Hematopoietic multipotent progenitor cell treated with erythropoietin and hydrocortisone succinate and interleukin-3 and kit ligand, for 17 days (in vitro differentiated cells): ENCODE measurements around the gene CLHC1.
"Not testable (repeated sequence)": the region's sequence is repeated elsewhere in the genome, so short reads cannot be mapped to it uniquely, and the experiment has no call there.

Experiments used
- DNase-seq: peaks from one replicate; pipeline ENCODE4 v3.0.0-alpha.2; 2015; ENCODE audit warnings: low spot score

The CLHC1 gene

DNA sequence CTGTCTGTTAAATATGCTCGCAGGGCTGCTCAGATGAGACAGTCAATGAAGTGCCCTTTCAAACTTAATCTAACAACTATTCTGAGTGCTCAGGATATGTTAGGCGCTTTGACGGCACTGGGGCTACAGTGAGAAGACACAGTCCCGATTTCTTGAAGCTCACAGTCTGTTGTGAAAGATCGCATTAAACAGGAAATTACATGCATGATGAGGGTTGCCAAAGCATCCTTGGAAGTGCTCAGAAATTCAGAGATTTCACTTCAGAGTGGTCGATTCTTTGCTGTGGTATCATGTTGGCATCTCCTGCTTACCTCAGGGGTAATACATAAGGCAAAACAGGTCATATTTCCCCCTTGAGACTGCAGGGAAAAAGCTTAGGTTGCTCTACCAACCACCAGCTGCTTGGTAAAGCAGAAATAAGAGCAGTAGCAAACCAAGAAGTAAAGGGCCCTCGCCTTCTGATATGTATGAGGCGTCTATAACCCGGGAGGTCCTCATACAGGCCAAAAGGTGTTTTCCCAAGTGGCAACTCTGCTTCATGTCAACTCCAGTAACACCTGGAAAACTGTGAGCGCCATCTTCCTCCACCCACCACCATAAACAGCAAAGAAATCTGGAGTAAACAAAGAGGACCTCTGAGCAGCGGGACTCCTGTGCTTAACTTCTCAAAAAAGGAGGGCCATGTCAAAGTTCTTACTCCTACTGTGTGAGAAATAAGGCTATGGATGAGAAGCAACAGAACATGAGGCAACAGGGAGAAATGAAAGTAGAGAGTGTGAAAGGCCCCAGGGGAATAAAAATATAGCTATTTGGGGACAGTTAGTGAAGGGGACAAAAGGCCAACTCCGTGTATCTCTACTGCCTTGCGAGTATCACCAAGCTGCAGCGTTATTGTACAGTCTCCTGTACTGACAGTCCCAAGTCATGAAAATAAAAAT lies 79.3 kb downstream of the CLHC1 start:
- DNase-seq, result no peak

GRCh38 chr2:55151733-55152433 lies 80.2 kb downstream of the CLHC1 start:
- no peak for DNase-seq

GRCh38 chr2:55150834-55151233 lies 81.3 kb downstream of the CLHC1 start:
- DNase-seq, result no peak

- no peak for DNase-seq
Measured at GRCh38 chr2:55148269-55148668, 83.8 kb downstream of the CLHC1 start.

DNA sequence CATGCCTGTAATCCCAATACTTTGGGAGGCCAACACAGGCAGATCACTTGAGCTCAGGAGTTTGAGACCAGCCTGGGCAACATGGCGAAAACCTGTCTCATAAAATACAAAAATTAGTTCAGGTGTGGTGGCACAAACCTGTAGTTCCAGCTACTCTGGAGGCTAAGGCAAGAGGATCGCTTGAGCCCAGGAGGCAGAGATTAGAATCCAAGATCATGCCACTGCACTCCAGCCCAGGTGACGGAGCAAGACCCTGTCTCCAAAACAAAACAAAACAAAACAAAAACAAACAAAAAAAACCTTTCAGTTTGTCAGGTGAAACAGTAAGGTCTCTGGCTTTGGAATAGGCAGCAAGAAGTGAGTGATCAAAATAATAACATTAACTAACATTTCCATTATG lies 84.6 kb downstream of the CLHC1 start:
- no peak for DNase-seq

DNA sequence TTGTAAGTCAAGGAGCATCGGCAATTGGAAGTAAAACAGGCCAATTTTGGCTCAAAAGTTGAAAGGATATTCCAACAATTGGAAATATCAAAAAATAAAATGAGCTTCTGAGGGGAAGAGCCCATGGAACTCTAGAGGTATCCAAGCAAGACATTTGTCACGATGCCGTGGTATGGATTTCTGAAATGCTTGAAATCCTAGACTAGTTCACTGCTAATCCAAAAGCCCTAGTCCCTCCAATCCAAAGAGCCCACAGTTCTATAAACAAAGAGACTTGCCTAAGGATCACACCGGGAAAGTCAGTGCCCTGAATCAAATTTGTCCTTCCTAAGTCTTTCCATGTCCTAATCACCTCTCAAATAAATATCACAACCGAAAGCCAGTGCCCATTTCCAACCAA lies 85.1 kb downstream of the CLHC1 start:
- DNase-seq, result no peak

DNA sequence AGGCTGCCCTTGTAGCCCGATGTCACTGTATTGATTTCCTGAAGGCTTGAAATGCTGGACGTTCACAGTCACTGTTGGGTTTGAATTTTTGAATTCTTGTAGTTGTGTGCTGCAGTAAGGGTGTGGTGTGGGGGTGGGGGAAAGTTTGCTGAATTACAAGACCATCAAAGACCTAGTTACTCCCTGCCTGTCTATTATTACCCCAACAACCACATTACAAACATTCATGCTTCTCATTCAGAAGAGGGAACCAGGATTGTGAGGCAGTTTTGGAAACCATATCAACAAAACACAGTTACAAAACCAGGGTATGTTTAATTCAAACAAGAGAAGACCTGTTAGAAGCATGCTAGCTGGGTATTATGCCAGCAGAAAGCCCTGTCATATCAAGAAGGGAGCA lies 85.8 kb downstream of the CLHC1 start:
- DNase-seq, result no peak

DNA sequence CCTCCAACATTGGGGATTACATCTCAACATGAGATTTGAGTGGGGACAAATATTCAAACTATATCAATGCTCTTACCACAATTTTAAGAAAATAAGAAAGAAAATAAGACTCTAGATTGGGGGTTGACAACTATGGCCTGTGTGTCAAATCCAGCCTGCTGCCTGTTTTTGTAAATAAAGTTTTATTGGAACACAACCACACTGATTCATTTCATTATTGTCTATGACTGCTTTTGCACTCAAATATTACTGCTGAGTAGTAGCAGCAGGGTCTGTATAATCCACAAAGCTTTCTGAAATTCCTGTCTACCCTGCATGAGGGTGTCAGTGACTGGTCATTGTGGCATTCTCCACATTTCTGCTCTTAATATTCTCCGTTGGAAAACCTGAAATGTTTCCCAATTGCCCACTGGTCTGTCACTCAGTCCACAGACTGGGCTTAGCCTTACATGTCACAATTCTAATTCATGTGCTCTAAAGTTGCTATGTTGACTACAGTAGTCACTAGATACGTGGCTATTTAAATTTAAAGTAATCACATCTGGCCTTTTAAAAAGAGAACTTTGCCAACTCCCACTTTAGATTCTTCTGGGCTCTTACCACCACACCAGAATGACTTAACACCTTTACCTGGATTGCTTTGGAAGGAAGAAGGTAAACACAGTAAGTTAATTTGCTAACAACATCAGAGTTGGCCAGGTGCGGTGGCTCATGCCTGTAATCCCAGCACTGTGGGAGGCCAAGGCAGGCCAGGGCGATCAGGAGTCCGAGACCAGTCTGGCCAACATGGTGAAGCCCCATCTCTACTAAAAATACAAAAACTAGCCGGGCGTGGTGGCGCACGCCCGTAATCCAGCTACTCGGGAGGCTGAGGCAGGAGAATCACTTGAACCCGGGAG lies 86.9 kb downstream of the CLHC1 start:
- DNase-seq, result no peak

DNA sequence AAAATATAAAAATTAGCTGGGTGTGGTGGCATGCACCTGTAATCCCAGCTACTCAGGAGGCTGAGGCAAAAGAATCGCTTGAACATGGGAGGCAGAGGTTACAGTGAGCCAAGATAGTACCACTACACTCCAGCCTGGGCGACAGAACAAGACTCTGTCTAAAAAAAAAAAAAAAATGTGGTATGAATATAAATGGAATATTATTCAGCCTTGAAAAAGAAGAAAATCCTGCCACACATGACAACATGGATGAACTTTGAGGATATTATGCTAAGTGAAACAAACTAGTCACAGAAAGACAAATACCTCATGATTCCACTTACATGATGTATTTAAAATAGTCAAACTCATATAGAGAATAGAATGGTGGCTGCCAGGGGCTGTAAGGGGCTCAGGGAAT lies 88.4 kb downstream of the CLHC1 start:
- not testable (repeated sequence) for DNase-seq

- DNase-seq, result no peak
Measured at GRCh38 chr2:55142518-55142917, 89.6 kb downstream of the CLHC1 start.

- no peak for DNase-seq
Measured at GRCh38 chr2:55141572-55142413, 90.3 kb downstream of the CLHC1 start.

GRCh38 chr2:55140316-55141219 lies 91.5 kb downstream of the CLHC1 start:
- peak; percentile 49 for DNase-seq

GRCh38 chr2:55139305-55139704 lies 92.8 kb downstream of the CLHC1 start:
- DNase-seq, result no peak

DNA sequence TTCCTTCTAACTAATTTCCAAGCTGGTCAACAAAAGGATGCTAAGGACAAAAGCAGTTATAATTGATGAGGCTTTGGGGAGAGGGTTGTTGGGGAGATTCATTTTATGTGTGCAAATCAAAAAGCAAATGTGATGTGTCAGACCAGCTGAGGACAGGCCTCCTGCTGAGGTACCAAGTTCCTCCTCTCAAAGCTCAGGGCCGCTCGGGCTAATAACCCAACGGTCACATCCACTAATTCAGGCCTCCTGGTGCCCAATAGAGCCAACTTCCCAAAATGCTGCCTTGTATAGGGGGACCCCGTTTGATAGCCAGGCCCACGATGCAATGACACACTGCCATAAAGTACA lies 93.2 kb downstream of the CLHC1 start:
- DNase-seq, result no peak

- no peak for DNase-seq
Measured at GRCh38 chr2:55138014-55138881, 93.8 kb downstream of the CLHC1 start.

GRCh38 chr2:55137024-55137958 lies 94.8 kb downstream of the CLHC1 start:
- DNase-seq, result no peak

- no peak for DNase-seq
Measured at GRCh38 chr2:55136138-55136541, 96.0 kb downstream of the CLHC1 start.

DNA sequence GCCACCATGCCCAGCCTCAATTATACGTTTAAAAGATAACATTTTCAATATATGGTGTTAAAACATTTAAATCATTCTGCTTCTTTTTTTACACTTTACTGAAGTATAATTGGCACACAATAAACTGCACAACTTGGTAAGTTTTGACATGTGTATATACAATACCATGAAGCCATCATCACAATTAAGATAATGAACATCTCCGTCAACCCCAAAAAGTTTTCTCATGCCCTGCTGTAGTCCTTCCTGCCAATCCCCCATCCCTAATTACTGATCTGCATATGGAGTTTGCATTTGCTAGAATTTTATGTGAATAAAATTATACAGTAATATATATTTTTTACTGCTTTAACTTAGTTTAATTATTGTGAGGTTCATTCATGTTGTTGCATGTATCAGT lies 96.6 kb downstream of the CLHC1 start:
- DNase-seq, result no peak
